Medulla oblongata (tissue), 1 donor: Measurements from ENCODE around the gene PHGDH.

Source experiments
- DNase-seq: peaks from one replicate; pipeline ENCODE4 v3.0.0-alpha.2; 2015; ENCODE audit errors: extremely low spot score

PHGDH gene

GRCh38 chr1:119790451-119791198, 78.9 kb downstream of the PHGDH start:
- DNase-seq = no peak

GRCh38 chr1:119791377-119791776, 79.6 kb downstream of the PHGDH start:
- DNase-seq = no peak
